ENCODE data around the gene DDR2.

DDR2 gene

GRCh38 chr1:162631546-162632191, 595 bp upstream of the DDR2 start:
- DNase-seq = no peak

- no peak for DNase-seq
Observed at GRCh38 chr1:162632698-162633080, 425 bp downstream of the DDR2 start.

- no peak for DNase-seq
Observed at GRCh38 chr1:162633081-162633762, 958 bp downstream of the DDR2 start.

- DNase-seq = no peak
Observed at GRCh38 chr1:162635418-162635817, 3.2 kb downstream of the DDR2 start.

GRCh38 chr1:162639718-162640117, 7.5 kb downstream of the DDR2 start:
- DNase-seq = no peak

- DNase-seq = no peak
Observed at GRCh38 chr1:162641114-162641513, 8.8 kb downstream of the DDR2 start.

- no peak for DNase-seq
Observed at GRCh38 chr1:162644986-162645314, 12.7 kb downstream of the DDR2 start.

GRCh38 chr1:162645666-162646065, 13.4 kb downstream of the DDR2 start:
- DNase-seq = no peak

- DNase-seq = no peak
Observed at GRCh38 chr1:162649583-162649982, 17.3 kb downstream of the DDR2 start.

- DNase-seq = no peak
Observed at GRCh38 chr1:162654915-162655620, 22.8 kb downstream of the DDR2 start.

- no peak for DNase-seq
Observed at GRCh38 chr1:162656266-162656665, 24.0 kb downstream of the DDR2 start.

GRCh38 chr1:162660574-162660973, 28.3 kb downstream of the DDR2 start:
- no peak for DNase-seq

- DNase-seq = no peak
Observed at GRCh38 chr1:162661336-162661735, 29.1 kb downstream of the DDR2 start.

- DNase-seq = no peak
Observed at GRCh38 chr1:162662013-162662412, 29.7 kb downstream of the DDR2 start.

GRCh38 chr1:162663086-162663485, 30.8 kb downstream of the DDR2 start:
- DNase-seq = no peak

- no peak for DNase-seq
Observed at GRCh38 chr1:162663589-162664106, 31.4 kb downstream of the DDR2 start.

GRCh38 chr1:162666006-162666645, 33.9 kb downstream of the DDR2 start:
- DNase-seq = no peak

GRCh38 chr1:162667381-162668080, 35.3 kb downstream of the DDR2 start:
- DNase-seq = no peak

GRCh38 chr1:162670928-162671663, 38.8 kb downstream of the DDR2 start:
- DNase-seq = no peak

- DNase-seq = no peak
Observed at GRCh38 chr1:162671664-162672410, 39.6 kb downstream of the DDR2 start.

GRCh38 chr1:162672622-162673260, 40.5 kb downstream of the DDR2 start:
- DNase-seq = no peak

Data from GDM1 (cell line).